GM13976 (cell line): ENCODE data around the gene TFEB.

ENCODE experiments used
- DNase-seq: peaks from one replicate; pipeline ENCODE4 v3.0.0; 2012; ENCODE audit warnings: low spot score
- in situ Hi-C: fragments of 300-500 bp; cut with MboI; formaldehyde crosslinking; loops from one replicate; pipeline ENCODE4 v1.12.0; 2022; ENCODE audit warnings: low sequenced_read_pairs, mixed read lengths, inconsistent platforms; ENCODE audit not compliant: unreplicated experiment
- TF ChIP-seq, protein P1 (sequence below): IDR thresholded peaks from 2 replicates; pipeline ENCODE4 v1.5.1; 2012; ENCODE audit warnings: borderline replicate concordance, mild to moderate bottlenecking; ENCODE audit not compliant: insufficient read depth; ENCODE audit errors: extremely low read depth, missing control alignments, control extremely low read depth

The TFEB gene

DNA sequence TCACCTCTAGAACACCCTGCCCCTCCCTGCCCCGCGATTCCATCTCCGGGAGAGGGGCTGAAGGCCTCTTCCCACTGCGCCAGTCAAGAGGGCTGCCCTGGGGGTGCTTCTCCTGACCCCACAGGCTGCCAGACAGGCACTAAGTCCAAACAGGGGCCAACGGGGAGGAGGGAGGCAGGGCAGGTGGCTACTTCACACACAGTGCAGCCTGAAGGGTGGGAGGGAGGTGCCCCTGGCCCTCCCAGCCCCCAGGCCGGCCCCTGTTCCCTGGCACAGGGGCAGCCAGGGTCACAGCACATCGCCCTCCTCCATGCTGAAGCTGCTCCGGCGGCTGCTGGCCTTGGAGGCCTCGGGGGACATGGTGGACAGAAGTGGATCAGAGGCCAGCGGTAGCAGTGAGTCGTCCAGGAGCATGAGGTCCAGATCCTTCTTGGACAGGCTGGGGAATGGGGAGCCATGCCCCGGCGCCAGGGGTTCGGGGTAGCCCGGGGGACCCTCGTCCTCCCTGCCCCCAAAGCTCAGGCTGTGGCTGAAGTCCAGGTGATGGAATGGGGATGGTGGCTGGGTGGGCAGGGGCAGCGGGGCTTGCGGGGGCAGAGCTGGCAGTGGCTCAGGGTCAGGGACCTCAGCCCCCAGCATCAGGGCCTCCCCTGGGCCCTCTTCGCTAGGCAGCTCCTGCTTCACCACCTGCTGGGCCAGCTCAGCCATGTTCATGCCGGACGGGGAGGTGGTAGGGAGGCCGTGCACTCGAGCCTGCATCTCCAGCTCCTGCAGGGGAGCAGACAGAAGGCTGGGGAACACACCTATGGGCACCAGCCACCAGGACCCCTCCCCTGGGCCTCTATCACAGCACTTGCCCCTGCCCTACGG is 50.9 kb downstream of the TFEB start:
- TF ChIP-seq, protein P1, sequence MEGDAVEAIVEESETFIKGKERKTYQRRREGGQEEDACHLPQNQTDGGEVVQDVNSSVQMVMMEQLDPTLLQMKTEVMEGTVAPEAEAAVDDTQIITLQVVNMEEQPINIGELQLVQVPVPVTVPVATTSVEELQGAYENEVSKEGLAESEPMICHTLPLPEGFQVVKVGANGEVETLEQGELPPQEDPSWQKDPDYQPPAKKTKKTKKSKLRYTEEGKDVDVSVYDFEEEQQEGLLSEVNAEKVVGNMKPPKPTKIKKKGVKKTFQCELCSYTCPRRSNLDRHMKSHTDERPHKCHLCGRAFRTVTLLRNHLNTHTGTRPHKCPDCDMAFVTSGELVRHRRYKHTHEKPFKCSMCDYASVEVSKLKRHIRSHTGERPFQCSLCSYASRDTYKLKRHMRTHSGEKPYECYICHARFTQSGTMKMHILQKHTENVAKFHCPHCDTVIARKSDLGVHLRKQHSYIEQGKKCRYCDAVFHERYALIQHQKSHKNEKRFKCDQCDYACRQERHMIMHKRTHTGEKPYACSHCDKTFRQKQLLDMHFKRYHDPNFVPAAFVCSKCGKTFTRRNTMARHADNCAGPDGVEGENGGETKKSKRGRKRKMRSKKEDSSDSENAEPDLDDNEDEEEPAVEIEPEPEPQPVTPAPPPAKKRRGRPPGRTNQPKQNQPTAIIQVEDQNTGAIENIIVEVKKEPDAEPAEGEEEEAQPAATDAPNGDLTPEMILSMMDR: no peak
- DNase-seq: no peak
- in situ Hi-C loops: no loop called here

GRCh38 chr6:41683523-41684310 is 51.7 kb downstream of the TFEB start:
- in situ Hi-C loops: no loop called here
- TF ChIP-seq, protein P1: peak; percentile 92
- DNase-seq: peak; percentile 94

DNA sequence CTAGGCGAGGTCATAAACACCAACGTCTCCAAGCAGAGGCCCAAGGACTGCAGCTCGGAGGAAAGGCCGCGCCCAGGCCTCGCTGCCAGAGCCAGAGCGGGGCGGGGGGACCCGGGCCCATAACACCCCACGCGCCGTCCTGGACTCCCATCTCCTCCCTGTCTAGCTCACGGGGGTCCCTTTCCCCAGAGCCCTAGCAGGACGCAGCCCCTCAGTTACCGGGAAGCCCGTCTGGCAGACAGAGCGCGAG is 52.2 kb downstream of the TFEB start:
- TF ChIP-seq, protein P1: no peak
- DNase-seq: no peak
- in situ Hi-C loops: no loop called here

- in situ Hi-C loops: no loop called here
- TF ChIP-seq, protein P1: no peak
- DNase-seq: no peak
These were observed 52.7 kb downstream of the TFEB start for GRCh38 chr6:41682497-41683272.

GRCh38 chr6:41682056-41682477 is 53.3 kb downstream of the TFEB start:
- peak; percentile 92 for DNase-seq
- in situ Hi-C loops: no loop called here
- TF ChIP-seq, protein P1: peak; percentile 88
